CD14-positive monocyte (primary cell): ENCODE data around the gene KCNJ1. TPM values are rescaled to one million over a fixed set of nuclear protein-coding genes. Genes with fewer than 3 reads are reported as not detected.

ENCODE experiments used
- DNase-seq, 3 donors: peaks; one replicate each; pipeline ENCODE4 v3.0.0-alpha.2; 2011 to 2022
- H2AFZ ChIP-seq: 2 replicates; pipeline ENCODE4 v1.6.0; 2012; ENCODE audit warnings: mild to moderate bottlenecking, low read depth, low read length, inconsistent platforms; ENCODE audit not compliant: insufficient read depth, poor library complexity, severe bottlenecking
- H3K27ac ChIP-seq, 2 donors: 1 replicate in 1 of 2; 2 replicates in 1 of 2; pipeline ENCODE4 v1.5.1; 2012 to 2013; ENCODE audit warnings: low read length in 2 of 2, control low read depth in 1 of 2, inconsistent platforms in 1 of 2, low read depth in 1 of 2, mild to moderate bottlenecking in 1 of 2
- H3K27me3 ChIP-seq, 2 donors: one replicate each; pipeline versions ENCODE4 v1.6.0 to v1.6.1; 2011 to 2013; ENCODE audit warnings: low read length in 2 of 2; ENCODE audit not compliant: control insufficient read depth in 2 of 2, insufficient read depth in 2 of 2
- H3K36me3 ChIP-seq, 2 donors: replicated peaks in 1 of 2; 1 replicate in 1 of 2; 2 replicates in 1 of 2; pipeline versions ENCODE4 v1.5.1 to v1.6.1; 2012 to 2013; ENCODE audit warnings: low read length in 2 of 2, control low read depth in 1 of 2, inconsistent platforms in 1 of 2, mild to moderate bottlenecking in 1 of 2; ENCODE audit not compliant: insufficient read depth in 2 of 2, control insufficient read depth in 1 of 2
- H3K4me1 ChIP-seq, 2 donors: 1 replicate in 1 of 2; 2 replicates in 1 of 2; pipeline versions ENCODE4 v1.5.1 to v1.6.1; 2012 to 2013; ENCODE audit warnings: low read length in 2 of 2, control low read depth in 1 of 2, inconsistent platforms in 1 of 2, mild to moderate bottlenecking in 1 of 2, moderate library complexity in 1 of 2; ENCODE audit not compliant: insufficient read depth in 2 of 2, control insufficient read depth in 1 of 2
- H3K4me2 ChIP-seq: replicated peaks from 2 replicates; pipeline ENCODE3; 2012; ENCODE audit warnings: low read length, moderate library complexity, mild to moderate bottlenecking; ENCODE audit not compliant: poor library complexity, severe bottlenecking; ENCODE audit errors: extremely low read depth
- H3K4me3 ChIP-seq, 3 experiments: fragments of 200-600 bp in 1 of 3; sonication (generic) in 1 of 3; replicated peaks in 1 of 3; 1 replicate in 2 of 3; 2 replicates in 1 of 3; pipeline ENCODE4 v1.5.1; 2011 to 2013; ENCODE audit warnings: low read length in 3 of 3, mild to moderate bottlenecking in 3 of 3, control low read depth in 2 of 3, low read depth in 2 of 3, inconsistent platforms in 1 of 3, moderate library complexity in 1 of 3
- H3K79me2 ChIP-seq: 2 replicates; pipeline ENCODE4 v1.6.0; 2012; ENCODE audit warnings: mild to moderate bottlenecking, control low read depth, inconsistent platforms, low read length, moderate library complexity; ENCODE audit not compliant: insufficient read depth
- H3K9ac ChIP-seq: 2 replicates; pipeline ENCODE4 v1.6.0; 2017; ENCODE audit warnings: low read length, mild to moderate bottlenecking; ENCODE audit not compliant: insufficient read depth, poor library complexity, severe bottlenecking
- H3K9me3 ChIP-seq, 2 donors: replicated peaks in 1 of 2; 1 replicate in 1 of 2; 2 replicates in 1 of 2; pipeline versions ENCODE4 v1.5.1 to v1.6.1; 2012 to 2013; ENCODE audit warnings: low read length in 2 of 2, control low read depth in 1 of 2; ENCODE audit not compliant: control insufficient read depth in 1 of 2, insufficient read depth in 1 of 2
- H4K20me1 ChIP-seq: 2 replicates; pipeline ENCODE4 v1.6.0; 2012; ENCODE audit warnings: mild to moderate bottlenecking, low read length, control low read depth, moderate library complexity; ENCODE audit not compliant: insufficient read depth
- H3K27ac Mint-ChIP-seq, 7 donors: one replicate each; pipeline ENCODE4 v1.8.0; 2020; ENCODE audit warnings: mild to moderate bottlenecking in 7 of 7, mixed read lengths in 7 of 7, moderate library complexity in 6 of 7, inconsistent platforms in 2 of 7
- H3K27me3 Mint-ChIP-seq, 3 donors: one replicate each; pipeline ENCODE4 v1.8.0; 2021 to 2022; ENCODE audit warnings: low read depth in 3 of 3, mild to moderate bottlenecking in 3 of 3, mixed read lengths in 3 of 3, moderate library complexity in 3 of 3, inconsistent platforms in 1 of 3
- H3K36me3 Mint-ChIP-seq, 2 donors: one replicate each; pipeline ENCODE4 v1.8.0; 2020; ENCODE audit warnings: mixed read lengths in 2 of 2, inconsistent platforms in 1 of 2, mild to moderate bottlenecking in 1 of 2
- H3K4me1 Mint-ChIP-seq: one replicate; pipeline ENCODE4 v1.8.0; 2020; ENCODE audit warnings: mild to moderate bottlenecking, mixed read lengths
- H3K4me3 Mint-ChIP-seq, 2 donors: one replicate each; pipeline ENCODE4 v1.8.0; 2020; ENCODE audit warnings: mild to moderate bottlenecking in 2 of 2, mixed read lengths in 2 of 2, moderate library complexity in 1 of 2
- H3K9me3 Mint-ChIP-seq, 7 donors: one replicate each; pipeline ENCODE4 v1.8.0; 2020 to 2022; ENCODE audit warnings: mixed read lengths in 7 of 7, mild to moderate bottlenecking in 6 of 7, moderate library complexity in 6 of 7, inconsistent platforms in 2 of 7
- CTCF ChIP-seq: fragments of 200-600 bp; IDR thresholded peaks from one replicate; pipeline ENCODE4 v1.8.0; 2022; ENCODE audit warnings: antibody characterized with exemption, mild to moderate bottlenecking
- WGBS: methylation state at CpG from one replicate; pipeline ENCODE4 v1.1.5; 2013; ENCODE audit warnings: missing lambda C conversion rate; ENCODE audit not compliant: insufficient coverage; 5-methylcytosine and 5-hydroxymethylcytosine counted together
- intact Hi-C, 2 donors: fragments of 100-400 bp; cut with micrococcal nuclease; formaldehyde crosslinking; loops; one replicate each; pipeline versions ENCODE4 v1.15.0 to v1.15.1; 2023
- polyA plus RNA-seq, 3 donors: library from polyadenylated mRNA; depleted of rRNA in 1 of 3; unstranded in 2 of 3; stranded (reverse) in 1 of 3; fragments of 300-500 nt in 2 of 3; fragments of >200 nt in 1 of 3; fragmentation: Illumina TruSeq in 2 of 3; gene quantifications; 1 replicate in 2 of 3; 2 replicates in 1 of 3; pipeline ENCODE4 v1.2.3, GENCODE V29; 2012 to 2021

The KCNJ1 gene
- polyA plus RNA-seq, 3 donors = 0.12 to 0.47 TPM; not detected in 1

GRCh38 chr11:128854841-128855240 is 12.3 kb downstream of the KCNJ1 start:
- Histone ChIP-seq H3K36me3 (no peaks in the 10 kb centered on the region), H3K27ac (no peak overlapping the region), H3K79me2 (no peaks in the 10 kb centered on the region), H3K4me3 (no peak overlapping the region), H4K20me1 (no peaks in the 10 kb centered on the region), H3K4me2 (no peak overlapping the region), H3K9me3 (no peaks in the 10 kb centered on the region), H3K9ac (no peak overlapping the region), H3K4me1 (peaks cover 0 to 2% of the 10 kb centered on the region in 2 donors), H2AFZ (no peak overlapping the region), H3K27me3 (peaks cover 0 to 2% of the 10 kb centered on the region in 2 donors)
- Mint-ChIP-seq H3K27me3 (peaks cover 4 to 6% (median 5%) of the 10 kb centered on the region in 3 donors), H3K36me3 (no peaks in the 10 kb centered on the region), H3K27ac (no peak overlapping the region), H3K4me1 (peaks cover 2% of the 10 kb centered on the region), H3K4me3 (no peak overlapping the region), H3K9me3 (no peaks in the 10 kb centered on the region)
- intact Hi-C loops = no loop called here
- no peak for TF ChIP-seq CTCF
- 95% methylated on average over 5 of the region's 7 CpGs for WGBS
- DNase-seq = no peak

- DNase-seq = no peak
- Histone ChIP-seq H3K79me2 (no peaks in the 10 kb centered on the region), H3K27ac (no peak overlapping the region), H2AFZ (no peak overlapping the region), H3K4me2 (no peak overlapping the region), H3K4me1 (no peaks in the 10 kb centered on the region), H3K27me3 (no peaks in the 10 kb centered on the region), H3K9me3 (no peaks in the 10 kb centered on the region), H3K4me3 (no peak overlapping the region), H3K9ac (no peak overlapping the region), H3K36me3 (no peaks in the 10 kb centered on the region), H4K20me1 (no peaks in the 10 kb centered on the region)
- Mint-ChIP-seq H3K4me3 (no peak overlapping the region), H3K27ac (no peak overlapping the region), H3K36me3 (no peaks in the 10 kb centered on the region), H3K27me3 (peaks cover 0 to 7% (median 2%) of the 10 kb centered on the region in 3 donors), H3K4me1 (peaks cover 2% of the 10 kb centered on the region), H3K9me3 (no peaks in the 10 kb centered on the region)
- intact Hi-C loops = no loop called here
- 3% methylated on average over 4 of the region's 6 CpGs for WGBS
- TF ChIP-seq CTCF = no peak
Measured at GRCh38 chr11:128853559-128853958, 13.5 kb downstream of the KCNJ1 start.
